Measurements from ENCODE around the gene CSNK1D. TPM values are rescaled to one million over a fixed set of nuclear protein-coding genes. Genes with fewer than 3 reads are reported as not detected.

CSNK1D gene
- total and polyA plus RNA-seq, 7 donors: 73.5 to 139 (median 115) TPM

- WGBS, 3 donors: 76 to 82% (median 79%) methylated on average over 20 of the region's 20 CpGs
- H3K27ac ChIP-seq: no peak overlapping the region
- DNase-seq (no peak), ATAC-seq (no peak)
- H3K27me3 ChIP-seq (ENCODE audit: insufficient read depth in 3 of 3, low read length in 2 of 3): no peaks in the 10 kb centered on the region
- TF ChIP-seq CTCF (IDR thresholded peaks at IDR 0.05): no peak
- no peaks in the 10 kb centered on the region for H3K4me1 ChIP-seq
- no peaks in the 10 kb centered on the region for H3K9me3 ChIP-seq
- no peak overlapping the region for H3K4me3 ChIP-seq
- intact Hi-C loops (cut with DNase I): loop anchor here in 1 of 2 donors (10.0 kb wide), 1 partner anchor 271 kb away; the partner anchor contains the start of genes DCXR and RAC3
- H3K36me3 ChIP-seq (ENCODE audit: insufficient read depth in 1 of 2, low read depth in 1 of 2): no peaks in the 10 kb centered on the region
Observed at GRCh38 chr17:82305727-82306300, 32.3 kb upstream of the CSNK1D start.

- no peak for DNase-seq
- WGBS, 3 donors: 77 to 82% (median 81%) methylated on average over 21 to 23 of the region's 23 CpGs
- Histone ChIP-seq H3K4me1 (no peaks in the 10 kb centered on the region), H3K27ac (no peak overlapping the region), H3K27me3 (ENCODE audit: insufficient read depth in 3 of 3, low read length in 2 of 3) (no peaks in the 10 kb centered on the region), H3K36me3 (ENCODE audit: insufficient read depth in 1 of 2, low read depth in 1 of 2) (no peaks in the 10 kb centered on the region), H3K9me3 (no peaks in the 10 kb centered on the region), H3K4me3 (no peak overlapping the region)
- no peak for ATAC-seq
- TF ChIP-seq CTCF (IDR thresholded peaks at IDR 0.05): no peak
- intact Hi-C loops (cut with DNase I): loop anchor here in 1 of 2 donors (5.0 to 10.0 kb wide), 2 partner anchors 98 to 270 kb away; partner anchors contain the start of genes DCXR and RAC3
Observed at GRCh38 chr17:82304826-82305726, 31.6 kb upstream of the CSNK1D start.

- DNase-seq: no peak
- Histone ChIP-seq H3K9me3 (no peaks in the 10 kb centered on the region), H3K36me3 (ENCODE audit: insufficient read depth in 1 of 2, low read depth in 1 of 2) (no peaks in the 10 kb centered on the region), H3K4me3 (no peak overlapping the region), H3K27me3 (ENCODE audit: insufficient read depth in 3 of 3, low read length in 2 of 3) (no peaks in the 10 kb centered on the region), H3K27ac (no peak overlapping the region), H3K4me1 (no peaks in the 10 kb centered on the region)
- intact Hi-C loops (cut with DNase I): loop anchor here in 1 of 2 donors (2.0 to 10.0 kb wide), 3 partner anchors 13 to 269 kb away; partner anchors contain the start of genes CD7, DCXR and RAC3
- no peak for ATAC-seq
- no peak for TF ChIP-seq CTCF (IDR thresholded peaks at IDR 0.05)
- WGBS, 3 donors: 74 to 77% (median 77%) methylated on average over 20 to 26 of the region's 26 CpGs
Observed at GRCh38 chr17:82303944-82304808, 30.7 kb upstream of the CSNK1D start.

- DNase-seq (no peak), ATAC-seq (no peak)
- H3K36me3 ChIP-seq (ENCODE audit: insufficient read depth in 1 of 2, low read depth in 1 of 2): no peaks in the 10 kb centered on the region
- H3K4me1 ChIP-seq: peaks cover 6% of the 10 kb centered on the region
- whole genome bisulfite sequencing, 3 donors: 81 to 87% (median 84%) methylated on average over 32 to 35 of the region's 35 CpGs
- H3K27ac ChIP-seq: no peak overlapping the region
- no peak overlapping the region for H3K4me3 ChIP-seq
- H3K27me3 ChIP-seq (ENCODE audit: insufficient read depth in 3 of 3, low read length in 2 of 3): no peaks in the 10 kb centered on the region
- H3K9me3 ChIP-seq: no peaks in the 10 kb centered on the region
- TF ChIP-seq CTCF (IDR thresholded peaks at IDR 0.05): no peak
- intact Hi-C loops (cut with DNase I): loop anchor here in 1 of 2 donors (2.0 to 10.0 kb wide), 3 partner anchors 14 to 268 kb away; partner anchors contain the start of genes CD7, DCXR and RAC3
Observed at GRCh38 chr17:82302991-82303943, 29.8 kb upstream of the CSNK1D start.
